Vagina (tissue), 2 donors: ENCODE measurements around the gene CFAP221.

Experiments
- CTCF ChIP-seq, 3 experiments: fragments of 450-650 bp in 2 of 3; fragments of 200-600 bp in 1 of 3; sonication (generic) in 1 of 3; IDR thresholded peaks; one replicate each; pipeline ENCODE4 v1.5.1; 2017 to 2019; ENCODE audit warnings: antibody characterized with exemption in 3 of 3, mild to moderate bottlenecking in 2 of 3, moderate library complexity in 2 of 3
- POLR2A ChIP-seq, 2 donors: fragments of 450-650 bp; IDR thresholded peaks; one replicate each; pipeline ENCODE4 v1.6.1; 2017; ENCODE audit warnings: antibody characterized with exemption in 2 of 2, mild to moderate bottlenecking in 2 of 2, moderate library complexity in 2 of 2

GRCh38 chr2:119495948-119496347 lies 48.3 kb upstream of the CFAP221 start:
- TF ChIP-seq CTCF (IDR thresholded peaks at IDR 0.05) (no peak), POLR2A (IDR thresholded peaks at IDR 0.05) (no peak)
